ENCODE measurements around the gene IL33.

Gene IL33

GRCh38 chr9:6218099-6218502 is 2.5 kb downstream of the IL33 start:
- DNase-seq (ENCODE audit: low read depth): no peak

- no peak for DNase-seq (ENCODE audit: low read depth)
Measured at GRCh38 chr9:6219040-6219439, 3.4 kb downstream of the IL33 start.

GRCh38 chr9:6219981-6220380 is 4.4 kb downstream of the IL33 start:
- DNase-seq (ENCODE audit: low read depth): no peak

GRCh38 chr9:6224393-6225154 is 9.0 kb downstream of the IL33 start:
- no peak for DNase-seq (ENCODE audit: low read depth)

- DNase-seq (ENCODE audit: low read depth): no peak
Measured at GRCh38 chr9:6226696-6227095, 11.1 kb downstream of the IL33 start.

GRCh38 chr9:6229186-6229585 is 13.6 kb downstream of the IL33 start:
- no peak for DNase-seq (ENCODE audit: low read depth)

- no peak for DNase-seq (ENCODE audit: low read depth)
Measured at GRCh38 chr9:6229619-6230018, 14.0 kb downstream of the IL33 start.

- no peak for DNase-seq (ENCODE audit: low read depth)
Measured at GRCh38 chr9:6230037-6230780, 14.6 kb downstream of the IL33 start.

GRCh38 chr9:6232336-6232945 is 16.8 kb downstream of the IL33 start:
- DNase-seq (ENCODE audit: low read depth): no peak

GRCh38 chr9:6234014-6234413 is 18.4 kb downstream of the IL33 start:
- DNase-seq (ENCODE audit: low read depth): no peak

GRCh38 chr9:6237267-6237666 is 21.7 kb downstream of the IL33 start:
- no peak for DNase-seq (ENCODE audit: low read depth)

GRCh38 chr9:6239048-6239461 is 23.4 kb downstream of the IL33 start:
- DNase-seq (ENCODE audit: low read depth): no peak

- no peak for DNase-seq (ENCODE audit: low read depth)
Measured at GRCh38 chr9:6239694-6240093, 24.1 kb downstream of the IL33 start.

GRCh38 chr9:6243746-6244145 is 28.1 kb downstream of the IL33 start:
- no peak for DNase-seq (ENCODE audit: low read depth)

- DNase-seq (ENCODE audit: low read depth): no peak
Measured at GRCh38 chr9:6247266-6247665, 31.7 kb downstream of the IL33 start.

GRCh38 chr9:6268826-6269397 is 53.3 kb downstream of the IL33 start:
- no peak for DNase-seq (ENCODE audit: low read depth)

GRCh38 chr9:6270896-6271295 is 55.3 kb downstream of the IL33 start:
- DNase-seq (ENCODE audit: low read depth): no peak

GRCh38 chr9:6271508-6272228 is 56.1 kb downstream of the IL33 start:
- DNase-seq (ENCODE audit: low read depth): no peak

GRCh38 chr9:6272229-6272598 is 56.6 kb downstream of the IL33 start:
- DNase-seq (ENCODE audit: low read depth): no peak

GRCh38 chr9:6277417-6277816 is 61.8 kb downstream of the IL33 start:
- no peak for DNase-seq (ENCODE audit: low read depth)

GRCh38 chr9:6301858-6302257 is 86.3 kb downstream of the IL33 start:
- DNase-seq (ENCODE audit: low read depth): no peak

GRCh38 chr9:6302417-6302816 is 86.8 kb downstream of the IL33 start:
- DNase-seq (ENCODE audit: low read depth): no peak
